ENCODE results near the gene RAPGEF6. TPM values are rescaled to one million over a fixed set of nuclear protein-coding genes. Genes with fewer than 3 reads are reported as not detected.
"Not testable (repeated sequence)": the region's sequence is repeated elsewhere in the genome, so short reads cannot be mapped to it uniquely, and the experiment has no call there.

RAPGEF6 gene
- total and polyA plus RNA-seq, 12 donors: 1.5 to 16.3 (median 10.9) TPM

GRCh38 chr5:131488463-131488862, 146.6 kb downstream of the RAPGEF6 start:
- Histone ChIP-seq H3K27me3 (no peaks in the 10 kb centered on the region), H3K36me3 (peaks cover 0 to 82% (median 17%) of the 10 kb centered on the region in 9 donors), H3K4me1 (peaks cover 0 to 16% (median 0%) of the 10 kb centered on the region in 9 donors), H3K9me3 (peaks cover 0 to 5% (median 0%) of the 10 kb centered on the region in 11 donors), H3K27ac (peak overlapping the region in 1 of 10 donors; percentile 65), H3K4me3 (no peak overlapping the region)
- TF ChIP-seq CTCF (IDR thresholded peaks at IDR 0.05): no peak
- 76 to 80% methylated on average over 3 of the region's 3 CpGs for WGBS, 2 donors
- DNase-seq (no peak), ATAC-seq (peak in 1 of 8 donors; percentile 26)
- intact Hi-C loops (cut with DNase I): no loop called here

- H3K27ac ChIP-seq; ATAC-seq; DNase-seq; intact Hi-C loops (cut with DNase I); H3K27me3 ChIP-seq; H3K9me3 ChIP-seq; H3K4me3 ChIP-seq: not testable (repeated sequence)
- Histone ChIP-seq H3K4me1 (peaks cover 0 to 16% (median 0%) of the 10 kb centered on the region in 9 donors), H3K36me3 (peaks cover 0 to 81% (median 17%) of the 10 kb centered on the region in 9 donors)
- 96 to 97% methylated on average over 4 of the region's 4 CpGs for WGBS, 2 donors
Observed at GRCh38 chr5:131487371-131487770, 147.7 kb downstream of the RAPGEF6 start.

GRCh38 chr5:131482617-131483016, 152.4 kb downstream of the RAPGEF6 start:
- Histone ChIP-seq H3K4me3 (no peak overlapping the region), H3K4me1 (no peaks in the 10 kb centered on the region), H3K27me3 (no peaks in the 10 kb centered on the region), H3K27ac (no peak overlapping the region), H3K9me3 (peaks cover 0 to 5% (median 0%) of the 10 kb centered on the region in 11 donors), H3K36me3 (peaks cover 0 to 66% (median 7%) of the 10 kb centered on the region in 9 donors)
- ATAC-seq (no peak), DNase-seq (no peak)
- intact Hi-C loops (cut with DNase I): no loop called here
- WGBS, 2 donors: 99 to 100% methylated on average over 2 of the region's 2 CpGs
- TF ChIP-seq CTCF (IDR thresholded peaks at IDR 0.05): no peak

- DNase-seq: no peak
- Histone ChIP-seq H3K27ac (no peak overlapping the region), H3K9me3 (no peaks in the 10 kb centered on the region), H3K27me3 (no peaks in the 10 kb centered on the region), H3K4me3 (no peak overlapping the region), H3K36me3 (peaks cover 0 to 62% (median 0%) of the 10 kb centered on the region in 9 donors), H3K4me1 (no peaks in the 10 kb centered on the region)
- intact Hi-C loops (cut with DNase I): no loop called here
- TF ChIP-seq CTCF (IDR thresholded peaks at IDR 0.05): no peak
- 87 to 88% methylated on average over 1 of the region's 1 CpG for WGBS, 2 donors
- no peak for ATAC-seq
Observed at GRCh38 chr5:131481569-131481968, 153.5 kb downstream of the RAPGEF6 start.

GRCh38 chr5:131475541-131475941, 159.5 kb downstream of the RAPGEF6 start:
- peak overlapping the region in 1 of 10 donors; percentile 7 for H3K27ac ChIP-seq
- H3K9me3 ChIP-seq: no peaks in the 10 kb centered on the region
- no peak for ATAC-seq
- no peaks in the 10 kb centered on the region for H3K27me3 ChIP-seq
- no peak overlapping the region for H3K4me3 ChIP-seq
- no peak for DNase-seq
- 56 to 65% methylated on average over 1 of the region's 1 CpG for WGBS, 2 donors
- peaks cover 0 to 5% (median 0%) of the 10 kb centered on the region in 9 donors for H3K4me1 ChIP-seq
- intact Hi-C loops (cut with DNase I): no loop called here
- H3K36me3 ChIP-seq: peaks cover 0 to 60% (median 0%) of the 10 kb centered on the region in 9 donors
- TF ChIP-seq CTCF (IDR thresholded peaks at IDR 0.05): no peak

Data from heart right ventricle (tissue), 16 donors.